Astrocyte (in vitro differentiated cells and primary cell): ENCODE data around the gene RC3H1. TPM values are rescaled to one million over a fixed set of nuclear protein-coding genes. Genes with fewer than 3 reads are reported as not detected.

ENCODE experiments used
- DNase-seq: peaks from one replicate; pipeline ENCODE4 v3.0.0-alpha.2; 2010; ENCODE audit warnings: low read depth
- FAIRE-seq: peaks from 2 replicates; lab custom pipeline; 2011; peaks lifted over from hg19 to GRCh38; lab: Jason Lieb, UNC
- H2AFZ ChIP-seq: 2 replicates; pipeline ENCODE4 v1.6.0; 2012; ENCODE audit warnings: low read depth, low read length, inconsistent platforms
- H3K27ac ChIP-seq: 2 replicates; pipeline ENCODE4 v1.5.1; 2011; ENCODE audit warnings: low read depth, low read length, inconsistent platforms
- H3K27me3 ChIP-seq: 2 replicates; pipeline ENCODE4 v1.6.0; 2011; ENCODE audit warnings: low read length, inconsistent platforms; ENCODE audit not compliant: insufficient read depth
- H3K36me3 ChIP-seq: 2 replicates; pipeline ENCODE4 v1.5.1; 2011; ENCODE audit warnings: low read length, inconsistent platforms; ENCODE audit not compliant: insufficient read depth
- H3K4me1 ChIP-seq: 2 replicates; pipeline ENCODE4 v1.5.1; 2011; ENCODE audit warnings: low read length, inconsistent platforms; ENCODE audit not compliant: insufficient read depth
- H3K4me2 ChIP-seq: 2 replicates; pipeline ENCODE4 v1.6.0; 2012; ENCODE audit warnings: low read length, inconsistent platforms
- H3K4me3 ChIP-seq: 2 replicates; pipeline ENCODE4 v1.5.1; 2011; ENCODE audit warnings: low read depth, mild to moderate bottlenecking, low read length, inconsistent platforms; ENCODE audit not compliant: insufficient read depth
- H3K79me2 ChIP-seq: 2 replicates; pipeline ENCODE4 v1.6.0; 2012; ENCODE audit warnings: mild to moderate bottlenecking, low read length, inconsistent platforms; ENCODE audit not compliant: insufficient read depth
- H3K9ac ChIP-seq: 2 replicates; pipeline ENCODE4 v1.6.0; 2012; ENCODE audit warnings: mild to moderate bottlenecking, low read length, inconsistent platforms
- H3K9me3 ChIP-seq: 2 replicates; pipeline ENCODE4 v1.5.1; 2012; ENCODE audit warnings: low read depth, mild to moderate bottlenecking, low read length, inconsistent platforms; ENCODE audit not compliant: insufficient read depth
- H4K20me1 ChIP-seq: 2 replicates; pipeline ENCODE4 v1.6.0; 2012; ENCODE audit warnings: low read length, inconsistent platforms; ENCODE audit not compliant: insufficient read depth
- H3K27ac Mint-ChIP-seq: one replicate; pipeline ENCODE4 v1.8.0; 2021; ENCODE audit warnings: mild to moderate bottlenecking, mixed read lengths; ENCODE audit not compliant: unreplicated experiment
- H3K27me3 Mint-ChIP-seq: one replicate; pipeline ENCODE4 v1.8.0; 2021; ENCODE audit warnings: low read depth, mixed read lengths; ENCODE audit not compliant: unreplicated experiment
- H3K36me3 Mint-ChIP-seq: one replicate; pipeline ENCODE4 v1.8.0; 2021; ENCODE audit warnings: low read depth, mixed read lengths; ENCODE audit not compliant: unreplicated experiment
- H3K4me1 Mint-ChIP-seq: one replicate; pipeline ENCODE4 v1.8.0; 2021; ENCODE audit warnings: low read depth, mixed read lengths; ENCODE audit not compliant: unreplicated experiment
- H3K4me3 Mint-ChIP-seq: one replicate; pipeline ENCODE4 v1.8.0; 2021; ENCODE audit warnings: mild to moderate bottlenecking, moderate library complexity, mixed read lengths; ENCODE audit not compliant: unreplicated experiment
- H3K9me3 Mint-ChIP-seq: one replicate; pipeline ENCODE4 v1.8.0; 2021; ENCODE audit warnings: mild to moderate bottlenecking, mixed read lengths; ENCODE audit not compliant: unreplicated experiment
- CTCF ChIP-seq: IDR thresholded peaks from 2 replicates; pipeline ENCODE4 v1.5.1; 2011; ENCODE audit warnings: low read depth, mild to moderate bottlenecking, inconsistent platforms, low read length, moderate library complexity; ENCODE audit not compliant: insufficient read depth
- EZH2 ChIP-seq: IDR thresholded peaks from 2 replicates; pipeline ENCODE4 v1.6.1; 2012; ENCODE audit warnings: mild to moderate bottlenecking, low read length, inconsistent platforms; ENCODE audit not compliant: insufficient read depth
- total RNA-seq: library from RNA; stranded (reverse); gene quantifications from 2 replicates; pipeline ENCODE4 v1.2.1, GENCODE V29; 2021

Gene RC3H1
- total RNA-seq, 1 donor from 2014 or later: 38.1 TPM

GRCh38 chr1:173963477-173963876 is 58.7 kb downstream of the RC3H1 start:
- Histone ChIP-seq H3K4me1 (no peaks in the 10 kb centered on the region), H3K27ac (no peak overlapping the region), H4K20me1 (peaks cover 3% of the 10 kb centered on the region), H3K36me3 (peaks cover 48% of the 10 kb centered on the region), H2AFZ (no peak overlapping the region), H3K9ac (no peak overlapping the region), H3K27me3 (no peaks in the 10 kb centered on the region), H3K79me2 (no peaks in the 10 kb centered on the region), H3K9me3 (no peaks in the 10 kb centered on the region), H3K4me3 (no peak overlapping the region), H3K4me2 (no peak overlapping the region)
- Mint-ChIP-seq H3K27me3 (no peaks in the 10 kb centered on the region), H3K27ac (no peak overlapping the region), H3K9me3 (no peaks in the 10 kb centered on the region), H3K4me3 (no peak overlapping the region), H3K4me1 (no peaks in the 10 kb centered on the region), H3K36me3 (peaks cover 7% of the 10 kb centered on the region)
- DNase-seq (no peak), FAIRE-seq (no peak)
- TF ChIP-seq EZH2: no peak
- no peak for TF ChIP-seq CTCF

GRCh38 chr1:173960625-173961024 is 61.5 kb downstream of the RC3H1 start:
- Mint-ChIP-seq H3K4me1 (no peaks in the 10 kb centered on the region), H3K27ac (no peak overlapping the region), H3K27me3 (no peaks in the 10 kb centered on the region), H3K4me3 (no peak overlapping the region), H3K36me3 (peaks cover 7% of the 10 kb centered on the region), H3K9me3 (no peaks in the 10 kb centered on the region)
- TF ChIP-seq CTCF (no peak), EZH2 (no peak)
- no peaks in the 10 kb centered on the region for H3K4me1 ChIP-seq
- H3K4me3 ChIP-seq: no peak overlapping the region
- H3K9ac ChIP-seq: no peak overlapping the region
- DNase-seq: no peak
- H3K79me2 ChIP-seq: no peaks in the 10 kb centered on the region
- H3K27me3 ChIP-seq: no peaks in the 10 kb centered on the region
- H2AFZ ChIP-seq: no peak overlapping the region
- no peak overlapping the region for H3K27ac ChIP-seq
- FAIRE-seq: no peak
- peaks cover 3% of the 10 kb centered on the region for H4K20me1 ChIP-seq
- H3K36me3 ChIP-seq: peaks cover 46% of the 10 kb centered on the region
- H3K4me2 ChIP-seq: no peak overlapping the region
- no peaks in the 10 kb centered on the region for H3K9me3 ChIP-seq

GRCh38 chr1:173954179-173954578 is 68.0 kb downstream of the RC3H1 start:
- Mint-ChIP-seq H3K4me3 (peak overlapping the region; percentile 35), H3K4me1 (peaks cover 7% of the 10 kb centered on the region), H3K36me3 (peaks cover 7% of the 10 kb centered on the region), H3K27ac (peak overlapping the region; percentile 66), H3K27me3 (no peaks in the 10 kb centered on the region), H3K9me3 (no peaks in the 10 kb centered on the region)
- peak; percentile 30 for DNase-seq
- FAIRE-seq: no peak
- Histone ChIP-seq H3K9ac (no peak overlapping the region), H3K4me2 (no peak overlapping the region), H3K4me1 (no peaks in the 10 kb centered on the region), H3K27me3 (no peaks in the 10 kb centered on the region), H4K20me1 (no peaks in the 10 kb centered on the region), H3K9me3 (no peaks in the 10 kb centered on the region), H3K79me2 (no peaks in the 10 kb centered on the region), H3K27ac (no peak overlapping the region), H3K36me3 (peaks cover 25% of the 10 kb centered on the region), H2AFZ (no peak overlapping the region), H3K4me3 (no peak overlapping the region)
- no peak for TF ChIP-seq CTCF
- TF ChIP-seq EZH2: no peak
